Stimulated activated CD8-positive, alpha-beta memory T cell treated with anti-CD3 and anti-CD28 coated beads, Interleukin-12 subunit alpha, Interleukin-12 subunit beta, amount 100 ng/mL, for 1 hour (primary cell): ENCODE data around the gene SLC16A13.

ENCODE experiments used
- DNase-seq: peaks from one replicate; pipeline ENCODE4 v3.0.0-alpha.2; 2020; ENCODE audit warnings: low read depth

The SLC16A13 gene

DNA sequence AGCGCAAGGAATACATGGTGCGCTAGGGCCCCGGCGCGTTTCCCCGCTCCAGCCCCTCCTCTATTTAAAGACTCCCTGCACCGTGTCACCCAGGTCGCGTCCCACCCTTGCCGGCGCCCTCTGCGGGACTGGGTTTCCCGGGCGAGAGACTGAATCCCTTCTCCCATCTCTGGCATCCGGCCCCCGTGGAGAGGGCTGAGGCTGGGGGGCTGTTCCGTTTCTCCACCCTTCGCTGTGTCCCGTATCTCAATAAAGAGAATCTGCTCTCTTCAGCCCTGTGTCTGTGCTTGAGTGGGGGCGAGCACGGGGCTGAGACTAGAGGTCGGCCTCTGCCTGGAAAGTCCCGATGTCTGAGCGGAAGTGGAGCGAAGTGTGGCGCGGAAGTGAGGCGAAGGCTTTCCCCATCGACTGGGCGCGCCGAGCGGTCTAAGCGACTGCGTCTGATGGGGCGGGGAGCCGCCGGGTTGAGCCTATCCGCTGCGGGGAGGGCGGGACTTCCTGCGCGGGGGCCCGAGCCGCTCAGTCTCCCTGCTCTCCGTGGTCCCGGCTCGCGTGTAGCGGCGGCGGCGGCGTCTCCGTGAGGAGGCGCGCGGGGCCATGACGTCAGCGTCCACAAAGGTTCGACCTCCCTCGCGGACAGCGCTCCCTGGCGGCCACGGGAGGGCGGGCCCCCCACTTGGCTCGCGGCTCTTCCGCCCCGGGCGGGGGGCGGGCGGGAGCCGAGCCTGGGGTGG lies 21.4 kb upstream of the SLC16A13 start:
- DNase-seq, result peak; percentile 92

- DNase-seq, result peak; percentile 63
Measured at GRCh38 chr17:7014995-7015958, 20.5 kb upstream of the SLC16A13 start.

- no peak for DNase-seq
Measured at GRCh38 chr17:7016418-7016817, 19.4 kb upstream of the SLC16A13 start.

DNA sequence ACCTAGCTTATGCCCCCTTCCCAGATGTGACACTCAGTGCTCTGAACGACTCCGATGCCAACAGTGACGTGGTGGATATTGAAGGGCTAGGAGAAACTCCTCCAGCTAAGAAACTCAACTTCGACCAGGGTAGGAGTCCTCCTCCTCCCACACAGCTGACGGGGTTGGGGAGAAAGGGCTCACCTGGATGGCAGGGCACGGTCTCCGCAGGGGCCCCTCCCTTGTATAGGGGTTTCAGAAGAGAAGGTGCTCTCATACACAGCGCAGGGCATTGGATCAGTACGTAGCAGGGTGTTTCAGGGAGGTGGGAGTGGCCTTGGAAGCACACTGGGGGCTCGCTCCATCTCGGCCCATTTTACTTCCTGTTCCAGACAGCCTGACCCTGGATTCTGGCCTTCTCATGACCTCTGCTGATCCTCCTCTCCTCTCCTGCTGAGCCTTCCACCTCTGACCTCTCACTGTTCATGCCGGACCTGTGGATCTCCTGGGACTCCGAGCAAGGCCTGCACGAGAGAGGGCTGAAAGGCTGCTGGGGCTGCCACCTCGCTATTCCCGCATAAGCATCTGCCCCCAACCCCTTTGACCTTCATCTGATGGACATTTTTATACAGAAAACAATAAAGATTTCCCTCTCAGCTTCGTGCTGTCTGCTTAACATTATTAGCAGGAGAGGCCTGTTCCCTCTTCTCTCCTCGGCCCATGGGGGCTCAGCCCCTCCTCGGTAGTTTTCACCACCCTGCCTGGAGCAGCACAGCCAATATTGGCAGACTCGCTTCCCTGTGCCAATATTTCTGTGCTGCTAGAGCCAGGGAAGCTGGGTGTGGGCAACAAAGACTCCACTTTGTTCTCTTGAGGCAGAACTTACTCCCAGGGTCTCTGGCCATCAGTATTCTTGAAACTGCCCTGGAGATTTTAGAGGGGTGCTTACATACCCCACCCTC lies 18.7 kb upstream of the SLC16A13 start:
- DNase-seq, result no peak

DNA sequence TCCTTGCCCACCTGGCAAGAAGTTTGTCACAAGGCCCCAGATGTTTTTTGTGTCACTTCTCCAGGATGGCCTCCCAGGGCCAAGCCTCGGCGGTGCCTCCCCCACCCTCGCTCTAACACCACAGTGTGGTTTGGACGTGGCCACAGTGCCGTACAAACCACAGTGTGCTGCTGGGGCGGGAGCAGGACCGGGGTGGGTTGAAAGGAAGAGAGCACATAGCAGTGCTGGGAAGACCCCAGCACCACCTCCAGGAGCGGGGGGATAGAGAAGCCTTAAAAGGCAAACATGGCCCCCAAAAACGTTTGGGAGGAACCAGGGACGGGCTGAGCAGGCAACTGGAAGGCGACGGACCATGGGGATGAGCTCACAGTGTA lies 18.0 kb upstream of the SLC16A13 start:
- DNase-seq, result no peak

DNA sequence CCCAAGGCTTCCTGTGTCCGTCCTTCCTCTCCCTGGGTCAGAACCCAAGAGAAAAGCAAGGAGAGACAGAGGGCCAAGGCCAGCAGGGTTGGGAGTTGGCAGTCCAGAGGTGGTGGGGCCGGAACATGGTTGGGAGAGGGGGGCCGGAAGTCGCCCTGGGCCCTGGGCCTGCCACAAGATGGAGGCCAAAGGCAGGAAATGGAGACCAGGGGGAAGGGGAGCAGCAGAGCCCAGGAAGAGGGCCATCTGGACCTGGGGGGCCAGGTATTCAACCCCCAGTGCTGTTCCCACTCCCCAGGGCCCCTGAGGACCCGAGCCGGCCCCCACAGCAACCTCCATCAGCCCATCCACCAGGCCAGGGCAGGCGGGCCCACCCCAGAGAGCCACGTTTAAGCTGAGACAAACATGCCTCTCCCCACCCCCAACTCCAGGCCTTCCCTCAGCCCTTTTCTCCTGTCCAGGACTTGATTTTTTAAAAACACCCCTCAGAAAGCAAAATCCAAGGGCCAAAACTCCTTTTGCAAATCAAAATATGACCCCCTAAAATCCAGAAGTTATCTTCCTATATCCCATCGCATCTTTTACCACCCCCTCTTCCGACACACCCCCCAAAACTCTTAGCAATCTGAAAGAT lies 17.4 kb upstream of the SLC16A13 start:
- no peak for DNase-seq

DNA sequence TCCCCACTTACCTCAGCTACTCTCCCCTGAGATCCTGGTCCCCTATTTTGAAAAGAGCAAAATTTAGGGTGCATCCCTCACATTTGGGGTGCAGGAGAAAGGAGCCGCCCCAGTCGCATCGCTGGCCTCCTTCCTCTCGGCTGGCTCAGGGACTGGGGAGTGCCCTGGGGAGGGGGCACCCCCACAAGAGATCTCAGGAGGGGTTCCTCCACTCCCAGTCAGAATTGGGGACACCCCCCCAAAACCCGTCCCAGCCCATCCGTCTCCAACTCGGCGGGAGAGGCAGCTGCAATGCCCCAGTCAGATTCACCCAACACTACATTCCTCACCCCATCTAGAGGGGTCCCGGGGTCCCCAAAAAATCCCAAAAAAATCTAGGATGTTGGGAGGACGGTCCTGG lies 16.4 kb upstream of the SLC16A13 start:
- DNase-seq, result no peak

DNA sequence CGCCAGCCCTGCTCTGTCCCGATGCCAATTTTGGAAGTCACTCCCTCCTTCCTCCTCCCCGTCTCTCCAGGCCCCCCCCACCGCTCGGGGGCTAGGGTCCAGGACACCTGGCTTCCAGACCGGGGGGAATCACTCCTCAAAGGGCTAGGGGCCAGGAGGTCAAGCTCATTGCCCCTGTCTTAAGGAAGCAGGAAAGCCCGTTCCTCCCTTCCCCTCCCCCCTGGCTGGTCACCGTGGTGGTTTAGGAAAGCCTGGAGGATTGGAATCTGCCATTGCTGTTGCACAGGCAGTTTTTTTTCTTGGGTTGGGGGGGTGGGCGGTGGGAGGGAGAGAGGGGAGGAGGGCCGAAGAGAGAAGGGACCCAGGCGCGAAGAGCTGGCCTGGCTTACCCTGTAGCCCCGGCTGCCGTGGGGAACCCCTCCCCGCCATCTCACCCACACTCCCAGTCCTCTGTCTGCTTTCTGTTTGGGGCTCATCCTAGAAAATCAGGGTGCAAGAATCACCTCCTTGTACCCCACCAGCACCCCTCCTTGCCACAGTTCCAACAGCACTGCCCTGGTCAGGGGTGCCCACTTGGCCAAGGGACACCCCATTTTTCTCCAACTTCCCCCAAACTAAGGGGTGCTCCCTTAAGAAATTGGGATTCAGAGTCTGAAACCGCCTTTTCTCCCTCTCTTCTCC lies 15.8 kb upstream of the SLC16A13 start:
- no peak for DNase-seq

- DNase-seq, result no peak
Measured at GRCh38 chr17:7020894-7021664, 14.7 kb upstream of the SLC16A13 start.

DNA sequence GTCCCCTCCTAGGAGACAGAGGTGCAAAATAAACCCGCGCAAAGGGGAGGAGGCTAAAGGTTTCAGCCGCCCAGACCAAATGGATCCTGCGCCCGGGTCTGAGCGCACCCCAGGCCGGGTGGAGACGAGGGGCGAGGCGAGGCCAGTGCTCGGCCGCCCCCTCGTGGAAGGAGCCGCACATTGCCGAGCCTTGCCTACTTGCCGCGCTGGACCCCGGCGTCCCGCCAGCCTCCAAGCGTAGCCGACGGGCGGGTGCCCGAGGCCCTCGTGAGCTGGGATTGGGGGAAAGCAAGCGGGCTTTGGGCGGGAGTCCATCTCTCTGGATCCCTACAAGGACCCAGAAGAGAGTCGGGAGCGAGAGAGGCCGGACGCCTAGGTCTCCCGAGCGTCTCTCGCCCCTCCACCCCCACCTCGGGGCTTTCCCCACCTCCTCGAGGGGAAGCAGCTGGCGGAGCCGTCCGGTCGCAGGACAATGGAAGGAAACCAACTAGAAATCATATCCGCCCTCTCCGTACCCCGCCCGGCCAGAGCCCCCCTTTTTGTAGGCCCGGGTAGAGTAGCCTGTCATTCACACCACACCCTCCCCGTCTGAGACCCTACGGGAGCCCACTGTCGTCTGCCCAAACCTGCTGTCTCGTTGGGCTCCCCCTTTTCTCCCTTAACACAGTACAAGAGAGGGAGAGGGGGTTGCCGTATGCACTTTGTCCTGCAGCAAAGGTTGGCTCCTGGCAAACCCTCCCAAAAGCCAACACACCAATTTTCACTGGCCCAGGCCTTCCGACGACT lies 13.6 kb upstream of the SLC16A13 start:
- peak; percentile 65 for DNase-seq

DNA sequence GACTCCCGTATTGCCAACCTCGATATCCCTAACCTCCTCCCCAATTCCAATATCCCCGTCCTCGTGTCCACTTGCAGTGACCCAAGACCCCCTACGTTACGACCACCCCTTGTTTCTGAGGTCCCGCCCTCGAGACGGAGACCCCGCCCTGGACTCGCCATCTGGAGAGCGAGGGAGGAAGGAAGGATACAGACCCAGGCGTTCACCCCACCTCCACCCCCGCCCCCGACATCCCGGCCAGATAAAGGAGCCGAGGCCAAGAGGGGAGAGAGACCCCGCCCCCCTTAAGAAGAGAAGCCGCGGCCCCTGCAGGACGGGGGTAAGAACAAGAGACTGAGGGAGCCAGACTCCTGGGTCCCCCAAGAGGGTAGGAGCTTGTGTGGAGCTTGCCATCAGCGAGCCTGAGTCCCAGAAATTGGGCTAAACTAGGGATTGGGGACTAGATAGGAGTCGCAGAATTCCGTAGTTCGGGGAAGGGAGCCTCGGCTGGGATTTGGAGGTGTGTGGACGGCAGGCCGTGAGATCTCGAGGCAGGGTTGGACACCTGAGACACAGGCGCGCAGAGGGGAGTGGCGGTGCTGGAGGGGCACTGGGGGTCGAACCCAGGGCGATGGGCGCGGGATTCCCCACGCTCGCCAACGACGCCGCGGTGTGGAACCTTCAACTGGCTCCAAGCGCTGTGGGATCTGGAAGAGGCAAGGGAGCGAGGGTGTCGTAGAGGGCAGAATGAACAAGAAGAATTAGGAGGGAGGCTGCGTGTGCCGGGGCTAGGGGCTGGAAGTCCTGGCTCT lies 12.8 kb upstream of the SLC16A13 start, which contains the start of gene BCL6B:
BCL6B (plus strand) TSS at position 270 of the 791 bp plus-strand sequence. CDS start 622 bp downstream, outside the sequence.
- no peak for DNase-seq

DNA sequence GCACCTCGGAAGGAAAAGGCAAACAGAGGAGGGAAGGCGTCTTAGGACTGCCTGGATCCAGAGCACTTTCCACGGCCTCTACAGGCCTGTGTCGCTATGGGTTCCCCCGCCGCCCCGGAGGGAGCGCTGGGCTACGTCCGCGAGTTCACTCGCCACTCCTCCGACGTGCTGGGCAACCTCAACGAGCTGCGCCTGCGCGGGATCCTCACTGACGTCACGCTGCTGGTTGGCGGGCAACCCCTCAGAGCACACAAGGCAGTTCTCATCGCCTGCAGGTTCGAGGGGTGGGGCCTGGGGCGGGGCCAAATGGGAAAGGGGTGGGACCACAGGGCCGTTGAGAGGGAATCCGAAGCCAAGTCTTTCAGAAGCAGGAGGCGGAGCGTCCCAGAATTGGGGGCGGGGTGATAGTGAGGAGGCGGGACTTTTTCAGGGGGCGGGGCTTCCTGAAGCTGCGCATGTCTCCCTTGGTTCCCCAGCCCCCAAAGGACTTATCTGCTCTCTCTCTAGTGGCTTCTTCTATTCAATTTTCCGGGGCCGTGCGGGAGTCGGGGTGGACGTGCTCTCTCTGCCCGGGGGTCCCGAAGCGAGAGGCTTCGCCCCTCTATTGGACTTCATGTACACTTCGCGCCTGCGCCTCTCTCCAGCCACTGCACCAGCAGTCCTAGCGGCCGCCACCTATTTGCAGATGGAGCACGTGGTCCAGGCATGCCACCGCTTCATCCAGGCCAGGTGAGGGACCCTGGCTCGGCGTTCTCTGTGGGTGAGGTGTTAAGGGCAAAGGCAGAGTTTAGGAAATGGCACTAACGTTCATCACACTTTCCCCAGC lies 12.0 kb upstream of the SLC16A13 start:
- DNase-seq, result peak; percentile 85

DNA sequence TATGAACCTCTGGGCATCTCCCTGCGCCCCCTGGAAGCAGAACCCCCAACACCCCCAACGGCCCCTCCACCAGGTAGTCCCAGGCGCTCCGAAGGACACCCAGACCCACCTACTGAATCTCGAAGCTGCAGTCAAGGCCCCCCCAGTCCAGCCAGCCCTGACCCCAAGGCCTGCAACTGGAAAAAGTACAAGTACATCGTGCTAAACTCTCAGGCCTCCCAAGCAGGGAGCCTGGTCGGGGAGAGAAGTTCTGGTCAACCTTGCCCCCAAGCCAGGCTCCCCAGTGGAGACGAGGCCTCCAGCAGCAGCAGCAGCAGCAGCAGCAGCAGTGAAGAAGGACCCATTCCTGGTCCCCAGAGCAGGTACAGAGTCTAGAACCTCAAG lies 11.4 kb upstream of the SLC16A13 start:
- DNase-seq, result no peak

DNA sequence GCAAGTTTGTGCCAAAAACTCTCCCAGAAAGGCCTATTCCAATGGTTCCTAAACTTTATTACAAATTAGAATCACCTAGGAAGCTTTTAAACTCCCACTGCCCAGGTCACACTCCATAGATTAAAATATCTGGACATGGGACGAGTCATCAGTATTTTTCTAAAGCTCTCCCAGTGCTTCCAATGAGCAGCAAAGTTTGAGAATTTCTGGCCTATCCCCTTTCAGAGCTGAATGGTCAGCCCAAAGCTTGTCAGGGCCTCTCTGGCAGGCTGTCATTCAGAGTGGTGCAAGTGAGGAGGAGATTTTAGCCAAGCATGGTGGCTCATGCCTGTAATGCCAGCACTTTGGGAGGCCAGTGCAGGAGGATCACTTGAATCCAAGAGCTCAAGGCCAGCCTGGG lies 10.6 kb upstream of the SLC16A13 start:
- DNase-seq, result no peak

DNA sequence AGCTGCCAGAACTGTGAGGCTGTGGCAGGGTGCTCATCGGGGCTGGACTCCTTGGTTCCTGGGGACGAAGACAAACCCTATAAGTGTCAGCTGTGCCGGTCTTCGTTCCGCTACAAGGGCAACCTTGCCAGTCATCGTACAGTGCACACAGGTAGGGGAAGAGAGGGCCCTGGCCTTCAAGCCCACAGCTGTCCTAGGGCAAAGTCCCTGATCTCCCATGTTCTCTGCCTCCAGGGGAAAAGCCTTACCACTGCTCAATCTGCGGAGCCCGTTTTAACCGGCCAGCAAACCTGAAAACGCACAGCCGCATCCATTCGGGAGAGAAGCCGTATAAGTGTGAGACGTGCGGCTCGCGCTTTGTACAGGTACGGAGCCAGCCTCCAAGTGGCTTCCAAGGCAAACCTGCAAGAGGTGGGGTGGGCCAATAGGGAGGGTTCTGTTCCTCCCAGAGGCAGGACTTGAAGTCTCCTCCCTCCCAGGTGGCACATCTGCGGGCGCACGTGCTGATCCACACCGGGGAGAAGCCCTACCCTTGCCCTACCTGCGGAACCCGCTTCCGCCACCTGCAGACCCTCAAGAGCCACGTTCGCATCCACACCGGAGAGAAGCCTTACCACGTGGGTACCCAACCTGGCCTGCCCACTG lies 9.2 kb upstream of the SLC16A13 start:
- DNase-seq, result no peak

DNA sequence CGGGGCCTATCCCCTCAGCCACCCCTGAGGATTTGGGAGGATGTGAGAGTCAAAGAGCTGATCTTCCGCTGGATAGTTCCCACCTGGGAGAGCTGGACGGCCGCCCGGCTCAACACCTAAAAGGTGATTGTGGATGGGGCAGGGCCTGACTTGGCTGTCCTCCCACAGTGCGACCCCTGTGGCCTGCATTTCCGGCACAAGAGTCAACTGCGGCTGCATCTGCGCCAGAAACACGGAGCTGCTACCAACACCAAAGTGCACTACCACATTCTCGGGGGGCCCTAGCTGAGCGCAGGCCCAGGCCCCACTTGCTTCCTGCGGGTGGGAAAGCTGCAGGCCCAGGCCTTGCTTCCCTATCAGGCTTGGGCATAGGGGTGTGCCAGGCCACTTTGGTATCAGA lies 8.5 kb upstream of the SLC16A13 start:
- DNase-seq, result no peak

DNA sequence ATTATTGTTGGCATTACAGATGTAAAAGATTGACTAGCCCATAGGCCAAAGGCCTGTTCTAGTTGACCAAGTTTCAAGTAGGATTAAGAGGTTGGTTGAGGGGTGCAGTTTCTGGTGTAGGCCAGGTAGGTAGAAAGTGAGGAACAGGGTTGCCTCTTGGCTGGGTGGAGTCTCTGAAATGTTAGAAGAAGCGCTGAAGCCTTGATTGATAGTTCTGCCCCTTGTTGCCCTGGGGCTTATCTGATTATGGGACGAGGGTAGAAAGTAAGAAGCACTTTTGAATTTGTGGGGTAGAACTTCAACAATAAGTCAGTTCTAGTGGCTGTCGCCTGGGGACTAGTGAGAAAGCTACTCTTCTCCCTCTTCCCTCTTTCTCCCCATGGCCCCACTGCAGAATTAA lies 6.7 kb upstream of the SLC16A13 start:
- DNase-seq, result no peak
